Heart left ventricle (tissue), 16 donors: ENCODE measurements around the gene ATG12. TPM values are rescaled to one million over a fixed set of nuclear protein-coding genes. Genes with fewer than 3 reads are reported as not detected.
"Not testable (repeated sequence)": the region's sequence is repeated elsewhere in the genome, so short reads cannot be mapped to it uniquely, and the experiment has no call there.

Experiments
- ATAC-seq, 4 donors: fragments of 200-7000 bp; cut with Tn5 transposase; one replicate each; pipeline ENCODE4 v1.9.1; 2020 to 2022; ENCODE audit warnings: moderate library complexity in 4 of 4, mild to moderate bottlenecking in 3 of 4, moderate number of reproducible peaks in 1 of 4
- DNase-seq, 5 donors: peaks; one replicate each; pipeline ENCODE4 v3.0.0-alpha.2; 2020
- H3K27ac ChIP-seq, 12 donors: fragments of 200-600 bp; sonication (generic) in 4 of 12; one replicate each; pipeline versions ENCODE4 v1.5.0 to v1.8.0; 2016 to 2022; ENCODE audit warnings: mild to moderate bottlenecking in 2 of 12
- H3K27me3 ChIP-seq, 9 donors: fragments of 200-600 bp; sonication (generic) in 2 of 9; one replicate each; pipeline versions ENCODE4 v1.5.1 to v1.8.0; 2016 to 2022; ENCODE audit warnings: mild to moderate bottlenecking in 3 of 9
- H3K36me3 ChIP-seq, 9 donors: fragments of 200-600 bp; sonication (generic) in 2 of 9; one replicate each; pipeline versions ENCODE4 v1.5.0 to v1.8.0; 2018 to 2022; ENCODE audit warnings: mild to moderate bottlenecking in 2 of 9
- H3K4me1 ChIP-seq, 12 donors: fragments of 200-600 bp; sonication (generic) in 4 of 12; one replicate each; pipeline versions ENCODE4 v1.5.0 to v1.8.0; 2016 to 2022; ENCODE audit warnings: mild to moderate bottlenecking in 3 of 12
- H3K4me3 ChIP-seq, 12 donors: fragments of 200-600 bp; sonication (generic) in 4 of 12; one replicate each; pipeline versions ENCODE4 v1.5.0 to v1.8.0; 2017 to 2022; ENCODE audit warnings: mild to moderate bottlenecking in 9 of 12, moderate library complexity in 4 of 12
- H3K9me3 ChIP-seq, 12 donors: fragments of 200-600 bp; sonication (generic) in 4 of 12; one replicate each; pipeline versions ENCODE4 v1.5.0 to v1.8.0; 2016 to 2022; ENCODE audit warnings: mild to moderate bottlenecking in 1 of 12
- CTCF ChIP-seq, 12 donors: fragments of 200-600 bp; sonication (generic) in 4 of 12; IDR thresholded peaks; one replicate each; pipeline versions ENCODE4 v1.5.0 to v1.8.0; 2018 to 2022; ENCODE audit warnings: antibody characterized with exemption in 12 of 12, mild to moderate bottlenecking in 5 of 12
- POLR2A ChIP-seq, 2 donors: fragments of 450-650 bp; IDR thresholded peaks; one replicate each; pipeline ENCODE4 v1.6.1; 2017; ENCODE audit warnings: antibody characterized with exemption in 2 of 2, mild to moderate bottlenecking in 2 of 2, moderate library complexity in 2 of 2
- WGBS, 4 donors: extraction: QIAGEN DNeasy Blood & Tissue Kit in 2 of 4; methylation state at CpG; one replicate each; pipeline versions ENCODE4 v1.1.5 to v1.1.7; 2013 to 2018; 5-methylcytosine and 5-hydroxymethylcytosine counted together
- intact Hi-C, 10 donors: fragments of 100-400 bp; cut with DNase I; formaldehyde crosslinking; loops; one replicate each; pipeline versions ENCODE4 v1.11.1 to v1.14.2; 2022
- polyA plus RNA-seq, 2 donors: library from polyadenylated mRNA; stranded (reverse); fragments of 200-250 nt; gene quantifications; one replicate each; pipeline ENCODE4 v1.2.3, GENCODE V29; 2013
- total RNA-seq, 9 donors: library from RNA; depleted of rRNA in 2 of 9; stranded (reverse); fragments of >200 nt in 2 of 9; fragmentation: NEBNext Ultra II Directional in 3 of 9; extraction: Animal tissue kit (Norgen Biotek cat#: 25700) in 3 of 9; gene quantifications; one replicate each; pipeline versions ENCODE4 v1.1.0 to v1.2.4, GENCODE V29; 2016 to 2023
- donor health status: ischemic (EF 13 %, LVEDD 7.1; RV severe dilation, severe dysfunction).
- donor health status: healthy with polysubstance abuse.
- donor health status: DM: no; HTN: yes; CAD: no.
- donor health status: DM: no; HTN: no; CAD: no.
- donor health status: ischemic (EF 25% LVEDD 6.9; RV normal size, moderate dysfunction).
- donor health status: ischemic (EF 25% LVEDD 5.7; RV mildly dilated, moderate dysfunction).
- donor health status: healthy.
- donor health status: DM: yes; HTN: yes; CAD: no.
- donor health status: ischemic (EF 35%, LVEDD 5.7; RV mildly dilated, moderate dysfunction).
- donor health status: nonischemic (EF 11% LVEDD 7.7; RV severe dilation, severe dysfunction).
- donor health status: DM: yes; HTN: yes; CAD: no.
- donor health status: PGD.
- donor health status: ischemic (EF 29% LVEDD 5.4; RV normal size, mild dysfunction).
- donor health status: nonischemic (EF 23%, LVEDD 6.1; RV moderate dilation, normal function).

The ATG12 gene
- total and polyA plus RNA-seq, 11 donors = 15.3 to 31.3 (median 23.0) TPM

DNA sequence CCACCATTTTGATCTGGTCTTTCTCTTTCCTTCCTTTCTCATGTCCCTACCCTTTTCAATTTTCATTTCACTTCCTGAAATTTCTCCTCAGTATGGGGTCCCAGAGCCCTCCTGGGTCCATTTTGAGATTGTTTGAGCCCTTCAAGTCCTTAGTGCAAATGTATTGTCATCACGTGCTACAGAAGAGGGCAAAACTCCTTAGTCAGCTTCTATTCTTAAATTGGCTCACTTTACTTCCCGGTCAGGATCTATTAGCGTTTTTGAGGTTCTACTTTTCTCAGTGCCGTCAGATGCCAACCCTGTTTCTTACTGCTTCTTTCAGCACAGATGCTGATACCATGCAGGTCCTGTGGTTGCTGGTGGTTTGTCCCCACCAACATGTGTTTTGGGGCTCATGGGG lies 5.9 kb downstream of the ATG12 start:
- intact Hi-C loops = loop anchor here in 6 of 10 donors (5.0 to 10.0 kb wide), 6 partner anchors 229 to 531 kb away; partner anchors contain the start of gene COMMD10 (in 1 of the 6)
- Histone ChIP-seq H3K4me3 (no peak overlapping the region), H3K27me3 (no peaks in the 10 kb centered on the region), H3K27ac (no peak overlapping the region), H3K36me3 (peaks cover 4 to 78% (median 68%) of the 10 kb centered on the region in 9 donors), H3K4me1 (peaks cover 0 to 35% (median 24%) of the 10 kb centered on the region in 12 donors), H3K9me3 (no peaks in the 10 kb centered on the region)
- TF ChIP-seq CTCF (IDR thresholded peaks at IDR 0.05) (no peak), POLR2A (IDR thresholded peaks at IDR 0.05) (no peak)
- ATAC-seq (no peak), DNase-seq (no peak)
- WGBS, 4 donors = 82 to 87% (median 84%) methylated on average over 4 of the region's 4 CpGs

DNA sequence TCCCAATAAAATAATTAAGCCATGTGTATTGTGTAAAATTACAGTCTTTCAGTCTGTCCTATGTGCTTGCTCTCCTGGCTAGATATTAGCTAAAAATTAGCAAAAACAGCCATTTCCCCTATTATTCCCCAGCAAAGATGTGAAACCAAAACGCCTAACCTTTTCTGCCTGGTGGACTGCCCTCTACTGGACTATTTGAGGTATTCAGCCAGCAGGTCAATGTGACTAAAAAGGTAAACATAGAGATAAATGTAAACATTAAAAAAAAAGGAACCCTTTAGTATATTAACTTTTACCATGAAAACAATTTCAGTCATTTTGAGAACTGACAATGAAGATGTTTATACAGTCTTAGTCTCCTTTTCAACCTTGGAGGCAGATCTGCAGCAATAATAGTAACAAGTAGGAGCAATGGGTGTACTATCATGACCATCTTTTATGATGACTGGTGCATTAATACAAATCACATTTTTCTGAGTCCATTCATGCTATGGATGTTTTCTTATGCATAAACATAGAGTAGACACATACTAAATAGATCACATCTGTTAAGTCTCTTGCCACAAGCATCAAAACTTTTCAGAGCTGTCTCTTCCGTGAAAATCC lies 10.1 kb downstream of the ATG12 start:
- TF ChIP-seq POLR2A (IDR thresholded peaks at IDR 0.05) (no peak), CTCF (IDR thresholded peaks at IDR 0.05) (peak; percentile 62 to 83 (median 73))
- Histone ChIP-seq H3K27ac (no peak overlapping the region), H3K4me1 (no peaks in the 10 kb centered on the region), H3K4me3 (no peak overlapping the region), H3K36me3 (peaks cover 1 to 93% (median 83%) of the 10 kb centered on the region in 9 donors), H3K9me3 (no peaks in the 10 kb centered on the region), H3K27me3 (no peaks in the 10 kb centered on the region)
- intact Hi-C loops = loop anchor here in 6 of 10 donors (2.0 to 10.0 kb wide), 7 partner anchors 194 to 526 kb away; partner anchors contain the start of gene COMMD10 (in 1 of the 6)
- ATAC-seq (peak in 1 of 4 donors; percentile 51), DNase-seq (no peak)
- WGBS, 4 donors = 52 to 62% (median 57%) methylated on average over 2 of the region's 2 CpGs

GRCh38 chr5:115829913-115830312 lies 11.5 kb downstream of the ATG12 start:
- Histone ChIP-seq H3K27me3 (no peaks in the 10 kb centered on the region), H3K4me1 (no peaks in the 10 kb centered on the region), H3K27ac (no peak overlapping the region), H3K9me3 (no peaks in the 10 kb centered on the region), H3K4me3 (no peak overlapping the region), H3K36me3 (peaks cover 0 to 80% (median 70%) of the 10 kb centered on the region in 9 donors)
- TF ChIP-seq CTCF (IDR thresholded peaks at IDR 0.05) (no peak), POLR2A (IDR thresholded peaks at IDR 0.05) (no peak)
- DNase-seq (no peak), ATAC-seq (no peak)
- WGBS, 4 donors = 89 to 96% (median 92%) methylated on average over 5 of the region's 5 CpGs
- intact Hi-C loops = loop anchor here in 6 of 10 donors (2.0 to 10.0 kb wide), 7 partner anchors 193 to 525 kb away; partner anchors contain the start of gene COMMD10 (in 1 of the 6)

DNA sequence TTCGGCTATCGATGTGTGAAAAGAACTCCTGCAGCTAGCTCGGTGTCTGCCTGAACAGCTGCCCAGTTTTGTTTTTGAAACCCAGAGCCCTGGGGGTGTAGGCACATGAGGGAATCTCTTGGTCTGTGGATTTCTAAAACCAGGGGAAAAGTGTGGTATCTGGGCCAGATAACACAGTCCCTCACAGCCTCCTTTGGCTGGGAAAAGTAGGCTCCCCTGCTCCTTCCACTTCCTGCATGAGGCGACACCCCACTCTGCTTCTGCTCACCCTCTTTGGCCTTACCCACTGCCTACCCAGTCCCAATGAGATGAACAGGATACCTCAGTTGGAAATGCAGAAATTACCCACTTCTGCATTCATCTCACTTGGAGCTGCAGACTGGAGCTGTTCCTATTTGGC lies 15.4 kb downstream of the ATG12 start:
- no peaks in the 10 kb centered on the region for H3K9me3 ChIP-seq
- DNase-seq (no peak), ATAC-seq (no peak)
- no peak overlapping the region for H3K4me3 ChIP-seq
- TF ChIP-seq POLR2A (IDR thresholded peaks at IDR 0.05) (no peak), CTCF (IDR thresholded peaks at IDR 0.05) (no peak)
- H3K36me3 ChIP-seq = peaks cover 0 to 40% (median 32%) of the 10 kb centered on the region in 9 donors
- no peaks in the 10 kb centered on the region for H3K4me1 ChIP-seq
- no peaks in the 10 kb centered on the region for H3K27me3 ChIP-seq
- no peak overlapping the region for H3K27ac ChIP-seq
- intact Hi-C loops = no loop called here
- 94 to 98% (median 97%) methylated on average over 4 of the region's 4 CpGs for WGBS, 4 donors

DNA sequence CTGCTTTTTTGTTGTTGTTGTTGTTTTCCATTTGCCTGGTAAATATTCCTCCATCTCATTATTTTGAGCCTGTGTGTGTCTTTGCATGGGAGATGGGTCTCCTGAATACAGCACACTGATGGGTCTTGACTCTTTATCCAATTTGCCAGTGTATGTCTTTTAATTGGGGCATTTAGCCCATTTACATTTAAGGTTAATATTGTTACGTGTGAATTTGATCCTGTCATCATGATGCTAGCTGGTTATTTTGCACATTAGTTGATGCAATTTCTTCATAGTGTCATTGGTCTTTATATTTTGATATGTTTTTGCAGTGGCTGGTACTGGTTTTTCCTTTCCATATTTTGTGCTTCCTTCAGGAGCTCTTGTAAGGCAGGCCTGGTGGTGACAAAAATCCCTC lies 16.4 kb downstream of the ATG12 start:
- 88 to 100% (median 98%) methylated on average over 1 of the region's 1 CpG for WGBS, 4 donors
- H3K9me3 ChIP-seq, intact Hi-C loops: not testable (repeated sequence)

More for the DNA sequence above, 16.4 kb downstream of the ATG12 start:
- ATAC-seq, H3K4me3 ChIP-seq, H3K4me1 ChIP-seq, H3K27ac ChIP-seq, H3K27me3 ChIP-seq, DNase-seq: not testable (repeated sequence)
- H3K36me3 ChIP-seq = peaks cover 0 to 30% (median 22%) of the 10 kb centered on the region in 9 donors
